ENCODE measurements around the gene ANKLE2. TPM values are rescaled to one million over a fixed set of nuclear protein-coding genes. Genes with fewer than 3 reads are reported as not detected.
"Not testable (repeated sequence)": the region's sequence is repeated elsewhere in the genome, so short reads cannot be mapped to it uniquely, and the experiment has no call there.

The ANKLE2 gene
- total RNA-seq, 2 experiments from 2014 or later = 112 to 123 TPM

- DNase-seq; H3K27ac Mint-ChIP-seq; H3K27me3 Mint-ChIP-seq; intact Hi-C loops (cut with micrococcal nuclease); H3K9me3 Mint-ChIP-seq; CTCF ChIA-PET; H3K4me3 Mint-ChIP-seq; H3K4me1 Mint-ChIP-seq (ENCODE audit: low read depth); POLR2A ChIA-PET: not testable (repeated sequence)
- H3K36me3 Mint-ChIP-seq = peaks cover 37% of the 10 kb centered on the region
Measured at GRCh38 chr12:132791940-132792339, 30.3 kb upstream of the ANKLE2 start.

GRCh38 chr12:132789099-132789471, 27.5 kb upstream of the ANKLE2 start:
- H3K4me3 Mint-ChIP-seq = no peak overlapping the region
- intact Hi-C loops (cut with micrococcal nuclease) = no loop called here
- no peaks in the 10 kb centered on the region for H3K9me3 Mint-ChIP-seq
- no peak overlapping the region for H3K27ac Mint-ChIP-seq
- POLR2A ChIA-PET = no interaction called here
- no peaks in the 10 kb centered on the region for H3K4me1 Mint-ChIP-seq (ENCODE audit: low read depth)
- H3K36me3 Mint-ChIP-seq = peaks cover 42% of the 10 kb centered on the region
- CTCF ChIA-PET = no interaction called here
- no peak for DNase-seq
- H3K27me3 Mint-ChIP-seq = no peaks in the 10 kb centered on the region

DNA sequence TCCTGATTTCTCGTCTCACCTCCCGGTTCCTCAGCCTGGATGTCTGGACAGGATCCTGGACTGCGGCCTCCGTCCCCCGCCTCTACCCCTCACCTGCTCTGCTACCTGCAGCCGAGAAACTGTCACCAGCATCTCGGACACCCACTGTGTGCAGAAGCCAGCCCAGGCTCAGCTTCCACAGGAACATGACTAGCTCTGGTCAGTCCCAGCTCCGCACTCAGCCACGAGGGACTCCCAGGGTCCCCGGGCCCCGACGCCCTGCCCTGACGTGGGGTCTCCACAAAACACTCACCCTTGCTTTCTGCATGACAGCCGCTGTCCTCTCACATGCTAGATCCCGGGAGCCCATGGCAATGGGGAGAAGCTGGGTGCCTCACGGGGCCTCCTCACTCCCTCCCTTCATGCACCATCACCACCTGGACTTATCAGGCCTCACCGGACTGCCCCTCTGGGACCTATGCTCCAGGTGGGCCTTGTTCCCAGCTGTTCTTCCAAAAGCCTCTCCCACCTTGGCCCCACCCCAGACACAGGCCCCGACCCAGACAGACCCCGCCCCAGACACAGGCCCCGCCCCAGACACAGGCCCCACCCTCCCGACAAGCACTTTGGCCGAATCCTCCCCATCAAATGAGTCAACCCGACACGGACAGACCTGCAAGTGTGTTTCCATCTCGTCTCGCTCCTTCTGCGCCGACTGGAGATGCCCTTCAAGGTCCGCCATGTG, 26.9 kb upstream of the ANKLE2 start:
- ChIA-PET CTCF (no interaction called here), POLR2A (no interaction called here)
- no peak for DNase-seq
- intact Hi-C loops (cut with micrococcal nuclease) = no loop called here
- H3K36me3 Mint-ChIP-seq = peaks cover 44% of the 10 kb centered on the region
- H3K9me3 Mint-ChIP-seq = no peaks in the 10 kb centered on the region
- no peaks in the 10 kb centered on the region for H3K27me3 Mint-ChIP-seq
- no peak overlapping the region for H3K4me3 Mint-ChIP-seq
- no peak overlapping the region for H3K27ac Mint-ChIP-seq
- H3K4me1 Mint-ChIP-seq (ENCODE audit: low read depth) = no peaks in the 10 kb centered on the region

DNA sequence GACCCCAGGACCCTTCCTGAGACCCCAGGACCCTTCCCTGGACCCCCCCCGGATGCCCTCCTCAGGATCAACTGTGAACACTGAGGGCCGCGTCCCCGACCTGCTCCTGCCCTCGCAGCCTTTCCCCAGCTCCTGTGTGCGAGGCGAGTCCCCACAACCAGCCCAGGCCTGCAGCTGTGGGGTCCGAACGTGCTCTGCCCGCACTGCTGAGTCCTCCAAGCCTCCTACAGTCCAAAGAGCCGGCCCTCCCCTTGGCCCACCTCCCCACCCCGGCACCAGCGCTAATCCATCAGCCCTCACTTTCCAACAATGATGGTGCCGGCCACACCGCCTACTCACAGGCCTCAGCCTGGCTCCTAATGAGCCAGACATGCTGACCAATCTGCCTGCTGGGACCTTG, 26.2 kb upstream of the ANKLE2 start:
- ChIA-PET CTCF (no interaction called here), POLR2A (no interaction called here)
- no peak for DNase-seq
- intact Hi-C loops (cut with micrococcal nuclease) = no loop called here
- H3K9me3 Mint-ChIP-seq = no peaks in the 10 kb centered on the region
- H3K4me1 Mint-ChIP-seq (ENCODE audit: low read depth) = no peaks in the 10 kb centered on the region
- no peak overlapping the region for H3K4me3 Mint-ChIP-seq
- no peak overlapping the region for H3K27ac Mint-ChIP-seq
- peaks cover 48% of the 10 kb centered on the region for H3K36me3 Mint-ChIP-seq
- no peaks in the 10 kb centered on the region for H3K27me3 Mint-ChIP-seq

DNA sequence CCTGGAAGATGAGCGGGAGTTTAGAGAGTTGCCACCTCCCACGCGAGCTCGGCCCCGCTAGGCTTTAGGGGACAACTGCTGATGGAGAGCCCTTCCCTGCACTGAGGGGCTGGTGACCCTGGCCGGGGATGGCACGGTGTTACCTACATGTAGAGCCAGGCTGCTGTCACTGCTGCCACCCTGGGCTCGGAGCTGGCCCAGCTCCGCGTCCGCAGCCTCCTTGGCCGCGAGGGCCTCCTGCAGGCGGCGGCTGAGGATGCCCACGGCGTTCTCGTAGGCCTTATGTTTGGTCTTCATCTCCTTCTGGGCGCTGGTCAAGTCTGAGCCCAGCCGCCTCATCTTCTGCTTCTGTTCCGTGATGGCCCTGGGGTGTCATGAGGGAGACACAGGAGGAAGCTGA, 24.6 kb upstream of the ANKLE2 start:
- CTCF ChIA-PET = no interaction called here
- intact Hi-C loops (cut with micrococcal nuclease) = no loop called here
- Mint-ChIP-seq H3K27me3 (no peaks in the 10 kb centered on the region), H3K4me3 (no peak overlapping the region), H3K27ac (no peak overlapping the region), H3K9me3 (no peaks in the 10 kb centered on the region), H3K4me1 (ENCODE audit: low read depth) (no peaks in the 10 kb centered on the region), H3K36me3 (peaks cover 42% of the 10 kb centered on the region)
- POLR2A ChIA-PET = no interaction called here
- DNase-seq = no peak

DNA sequence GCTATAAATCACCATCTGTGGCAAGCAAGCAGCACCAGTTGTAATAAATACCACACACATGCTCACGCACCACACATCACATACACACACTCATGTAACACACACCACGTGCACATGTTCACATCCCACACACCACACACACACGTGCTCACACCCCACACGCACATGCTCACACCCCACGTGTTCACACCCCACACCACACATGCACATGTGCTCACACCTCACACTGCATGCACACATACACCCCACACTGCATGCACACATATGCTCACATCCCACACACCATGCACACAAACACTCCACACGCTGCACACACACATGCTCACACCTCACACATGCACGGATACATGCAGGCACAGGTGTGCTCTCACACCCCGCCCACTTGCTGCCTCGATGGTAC, 22.9 kb upstream of the ANKLE2 start:
- CTCF ChIA-PET = no interaction called here
- peaks cover 53% of the 10 kb centered on the region for H3K36me3 Mint-ChIP-seq
- no peak overlapping the region for H3K4me3 Mint-ChIP-seq

GRCh38 chr12:132783917-132784531, 22.4 kb upstream of the ANKLE2 start:
- H3K27ac Mint-ChIP-seq = no peak overlapping the region
- H3K4me1 Mint-ChIP-seq (ENCODE audit: low read depth) = no peaks in the 10 kb centered on the region
- CTCF ChIA-PET = no interaction called here
- H3K27me3 Mint-ChIP-seq = no peaks in the 10 kb centered on the region
- no peaks in the 10 kb centered on the region for H3K9me3 Mint-ChIP-seq
- peaks cover 50% of the 10 kb centered on the region for H3K36me3 Mint-ChIP-seq
- intact Hi-C loops (cut with micrococcal nuclease) = no loop called here
- POLR2A ChIA-PET = no interaction called here
- H3K4me3 Mint-ChIP-seq = no peak overlapping the region
- DNase-seq = no peak

More for the DNA sequence above, 22.9 kb upstream of the ANKLE2 start:
- H3K4me1 Mint-ChIP-seq (ENCODE audit: low read depth) = no peaks in the 10 kb centered on the region
- no peaks in the 10 kb centered on the region for H3K9me3 Mint-ChIP-seq
- no peaks in the 10 kb centered on the region for H3K27me3 Mint-ChIP-seq
- intact Hi-C loops (cut with micrococcal nuclease) = no loop called here
- POLR2A ChIA-PET = no interaction called here
- DNase-seq = no peak
- no peak overlapping the region for H3K27ac Mint-ChIP-seq

DNA sequence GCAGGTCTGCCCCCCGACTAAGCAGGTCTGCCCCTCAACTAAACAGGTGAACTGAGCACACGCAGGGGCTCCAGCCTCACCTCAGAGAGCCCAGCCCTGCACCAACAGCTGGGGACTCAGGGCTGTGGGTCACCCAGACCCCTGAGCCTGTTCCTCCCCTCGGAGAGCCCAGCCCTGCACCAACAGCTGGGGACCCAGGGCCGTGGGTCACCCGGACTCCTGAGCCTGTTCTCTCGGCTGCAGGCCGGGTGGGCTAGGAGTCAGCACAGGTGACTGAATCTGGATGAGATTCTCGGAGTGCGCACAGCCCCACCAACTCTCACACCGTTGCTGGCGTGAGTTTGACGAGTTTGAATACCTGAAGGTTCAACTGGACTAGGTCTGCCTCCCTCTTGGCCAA, 20.3 kb upstream of the ANKLE2 start:
- ChIA-PET POLR2A (no interaction called here), CTCF (no interaction called here)
- no peaks in the 10 kb centered on the region for H3K9me3 Mint-ChIP-seq
- DNase-seq = no peak
- no peaks in the 10 kb centered on the region for H3K4me1 Mint-ChIP-seq (ENCODE audit: low read depth)
- H3K4me3 Mint-ChIP-seq = no peak overlapping the region
- peaks cover 45% of the 10 kb centered on the region for H3K36me3 Mint-ChIP-seq
- H3K27ac Mint-ChIP-seq = no peak overlapping the region
- H3K27me3 Mint-ChIP-seq = no peaks in the 10 kb centered on the region
- intact Hi-C loops (cut with micrococcal nuclease) = no loop called here

GRCh38 chr12:132779781-132780353, 18.2 kb upstream of the ANKLE2 start:
- no peak for DNase-seq
- Mint-ChIP-seq H3K9me3 (no peaks in the 10 kb centered on the region), H3K4me1 (ENCODE audit: low read depth) (no peaks in the 10 kb centered on the region), H3K27me3 (no peaks in the 10 kb centered on the region), H3K36me3 (peaks cover 45% of the 10 kb centered on the region), H3K27ac (no peak overlapping the region), H3K4me3 (no peak overlapping the region)
- CTCF ChIA-PET = no interaction called here
- intact Hi-C loops (cut with micrococcal nuclease) = no loop called here
- POLR2A ChIA-PET = no interaction called here

GRCh38 chr12:132777614-132778013, 16.0 kb upstream of the ANKLE2 start:
- Mint-ChIP-seq H3K9me3 (no peaks in the 10 kb centered on the region), H3K27ac (no peak overlapping the region), H3K27me3 (no peaks in the 10 kb centered on the region), H3K36me3 (peaks cover 43% of the 10 kb centered on the region), H3K4me3 (no peak overlapping the region), H3K4me1 (ENCODE audit: low read depth) (peaks cover 3% of the 10 kb centered on the region)
- POLR2A ChIA-PET = no interaction called here
- intact Hi-C loops (cut with micrococcal nuclease) = no loop called here
- CTCF ChIA-PET = interaction anchor here (2.2 kb wide), 1 partner anchor 9 kb away, joined by 7 read pairs; no protein-coding TSS in a partner anchor
- no peak for DNase-seq

DNA sequence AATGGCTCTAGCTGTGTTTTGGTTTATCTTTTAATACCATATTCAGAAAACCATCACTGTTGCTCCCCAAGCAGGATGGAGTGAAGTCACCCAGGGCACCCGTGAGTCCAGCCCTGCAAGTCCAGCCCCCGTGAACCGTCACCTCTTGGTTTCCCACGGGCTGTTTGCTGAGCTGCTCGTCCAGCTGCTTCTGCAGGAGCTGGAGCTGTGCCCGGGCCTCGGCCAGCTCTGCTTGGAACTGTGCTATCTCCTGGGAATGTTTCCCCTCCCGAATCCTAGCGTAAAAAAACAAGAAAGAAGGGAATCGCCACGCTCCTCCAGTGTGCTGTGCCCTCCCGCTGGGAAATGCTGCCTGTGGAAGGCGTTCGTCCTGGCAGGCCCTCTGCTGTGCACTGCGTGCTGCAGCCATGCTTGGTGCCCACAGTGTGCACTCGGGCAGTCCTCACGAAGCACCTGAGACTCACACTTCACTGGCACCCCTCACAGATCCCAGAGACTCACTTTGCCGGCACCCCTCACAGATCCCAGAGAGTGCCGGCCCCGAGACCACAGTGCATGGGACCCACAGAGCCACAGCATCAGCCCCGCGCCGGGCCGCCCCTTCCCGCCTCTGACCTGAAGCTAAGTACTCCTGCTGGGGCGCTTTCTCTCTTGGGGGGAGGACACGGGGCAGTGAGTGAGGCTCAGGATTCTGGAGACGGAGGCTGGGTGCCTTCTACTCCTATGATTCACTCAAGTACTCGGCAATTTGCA, 15.4 kb upstream of the ANKLE2 start:
- Mint-ChIP-seq H3K36me3 (peaks cover 45% of the 10 kb centered on the region), H3K4me3 (no peak overlapping the region), H3K4me1 (ENCODE audit: low read depth) (peaks cover 6% of the 10 kb centered on the region), H3K27ac (no peak overlapping the region), H3K27me3 (no peaks in the 10 kb centered on the region), H3K9me3 (no peaks in the 10 kb centered on the region)
- ChIA-PET POLR2A (no interaction called here), CTCF (interaction anchor here (2.2 kb wide), 1 partner anchor 9 kb away, joined by 7 read pairs; no protein-coding TSS in a partner anchor)
- intact Hi-C loops (cut with micrococcal nuclease) = no loop called here
- DNase-seq = no peak

DNA sequence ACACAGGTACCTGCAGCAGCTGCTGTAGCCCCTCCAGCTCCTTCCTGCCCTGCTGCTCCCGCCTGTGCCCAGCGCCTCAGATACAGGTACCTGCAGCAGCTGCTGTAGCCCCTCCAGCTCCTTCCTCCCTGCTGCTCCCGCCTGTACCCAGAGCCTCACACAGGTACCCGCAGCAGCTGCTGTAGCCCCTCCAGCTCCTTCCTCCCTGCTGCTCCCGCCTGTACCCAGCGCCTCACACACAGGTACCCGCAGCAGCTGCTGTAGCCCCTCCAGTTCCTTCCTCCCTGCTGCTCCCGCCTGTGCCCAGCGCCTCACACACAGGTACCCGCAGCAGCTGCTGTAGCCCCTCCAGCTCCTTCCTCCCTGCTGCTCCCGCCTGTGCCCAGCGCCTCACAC, 14.6 kb upstream of the ANKLE2 start:
- DNase-seq; H3K4me3 Mint-ChIP-seq; intact Hi-C loops (cut with micrococcal nuclease); H3K27ac Mint-ChIP-seq; POLR2A ChIA-PET; H3K9me3 Mint-ChIP-seq; H3K27me3 Mint-ChIP-seq: not testable (repeated sequence)
- peaks cover 13% of the 10 kb centered on the region for H3K4me1 Mint-ChIP-seq (ENCODE audit: low read depth)
- CTCF ChIA-PET = interaction anchor here (2.2 kb wide), 1 partner anchor 8 kb away, joined by 7 read pairs; no protein-coding TSS in a partner anchor
- H3K36me3 Mint-ChIP-seq = peaks cover 47% of the 10 kb centered on the region

All from activated CD4-positive, alpha-beta memory T cell treated with anti-CD3 and anti-CD28 coated beads for 36 hours (primary cell).